ENCODE data around the gene USP10. TPM values are rescaled to one million over a fixed set of nuclear protein-coding genes. Genes with fewer than 3 reads are reported as not detected.

The USP10 gene
- total RNA-seq, 1 experiment from 2014 or later = 53.9 TPM

GRCh38 chr16:84769416-84769815 is 69.6 kb downstream of the USP10 start:
- no peak for DNase-seq (ENCODE audit: low spot score)

GRCh38 chr16:84773312-84773711 is 73.5 kb downstream of the USP10 start:
- no peak for DNase-seq (ENCODE audit: low spot score)

GRCh38 chr16:84774810-84775209 is 75.0 kb downstream of the USP10 start:
- no peak for DNase-seq (ENCODE audit: low spot score)

GRCh38 chr16:84775262-84775810 is 75.5 kb downstream of the USP10 start:
- DNase-seq (ENCODE audit: low spot score) = no peak

- no peak for DNase-seq (ENCODE audit: low spot score)
Measured at GRCh38 chr16:84777435-84777834, 77.6 kb downstream of the USP10 start.

- DNase-seq (ENCODE audit: low spot score) = no peak
Measured at GRCh38 chr16:84778720-84779119, 78.9 kb downstream of the USP10 start.

GRCh38 chr16:84780063-84780462 is 80.3 kb downstream of the USP10 start:
- no peak for DNase-seq (ENCODE audit: low spot score)

GRCh38 chr16:84780544-84781376 is 81.0 kb downstream of the USP10 start:
- peak; percentile 5 for DNase-seq (ENCODE audit: low spot score)

- DNase-seq (ENCODE audit: low spot score) = no peak
Measured at GRCh38 chr16:84782846-84783245, 83.0 kb downstream of the USP10 start.

- DNase-seq (ENCODE audit: low spot score) = no peak
Measured at GRCh38 chr16:84785843-84786581, 86.2 kb downstream of the USP10 start.

- DNase-seq (ENCODE audit: low spot score) = no peak
Measured at GRCh38 chr16:84786605-84787262, 86.9 kb downstream of the USP10 start.

GRCh38 chr16:84787263-84787622 is 87.4 kb downstream of the USP10 start:
- no peak for DNase-seq (ENCODE audit: low spot score)

- DNase-seq (ENCODE audit: low spot score) = no peak
Measured at GRCh38 chr16:84788920-84789391, 89.2 kb downstream of the USP10 start.

GRCh38 chr16:84789431-84789830 is 89.6 kb downstream of the USP10 start:
- no peak for DNase-seq (ENCODE audit: low spot score)

GRCh38 chr16:84790301-84790700 is 90.5 kb downstream of the USP10 start:
- DNase-seq (ENCODE audit: low spot score) = no peak

GRCh38 chr16:84791088-84791487 is 91.3 kb downstream of the USP10 start:
- DNase-seq (ENCODE audit: low spot score) = no peak

GRCh38 chr16:84791501-84791900 is 91.7 kb downstream of the USP10 start:
- no peak for DNase-seq (ENCODE audit: low spot score)

GRCh38 chr16:84794186-84794585 is 94.4 kb downstream of the USP10 start:
- no peak for DNase-seq (ENCODE audit: low spot score)

- no peak for DNase-seq (ENCODE audit: low spot score)
Measured at GRCh38 chr16:84794626-84795025, 94.8 kb downstream of the USP10 start.

- no peak for DNase-seq (ENCODE audit: low spot score)
Measured at GRCh38 chr16:84795329-84796053, 95.7 kb downstream of the USP10 start.

Measured in HT-29 (cell line).